ENCODE data around the gene CPSF4L. TPM values are rescaled to one million over a fixed set of nuclear protein-coding genes. Genes with fewer than 3 reads are reported as not detected.

CPSF4L gene
- total and polyA plus RNA-seq, 2 of the 13 experiments (the other 11 are each of a cell fraction or from before 2014, with no cell fraction given) = 0.73 to 1.6 TPM

DNA sequence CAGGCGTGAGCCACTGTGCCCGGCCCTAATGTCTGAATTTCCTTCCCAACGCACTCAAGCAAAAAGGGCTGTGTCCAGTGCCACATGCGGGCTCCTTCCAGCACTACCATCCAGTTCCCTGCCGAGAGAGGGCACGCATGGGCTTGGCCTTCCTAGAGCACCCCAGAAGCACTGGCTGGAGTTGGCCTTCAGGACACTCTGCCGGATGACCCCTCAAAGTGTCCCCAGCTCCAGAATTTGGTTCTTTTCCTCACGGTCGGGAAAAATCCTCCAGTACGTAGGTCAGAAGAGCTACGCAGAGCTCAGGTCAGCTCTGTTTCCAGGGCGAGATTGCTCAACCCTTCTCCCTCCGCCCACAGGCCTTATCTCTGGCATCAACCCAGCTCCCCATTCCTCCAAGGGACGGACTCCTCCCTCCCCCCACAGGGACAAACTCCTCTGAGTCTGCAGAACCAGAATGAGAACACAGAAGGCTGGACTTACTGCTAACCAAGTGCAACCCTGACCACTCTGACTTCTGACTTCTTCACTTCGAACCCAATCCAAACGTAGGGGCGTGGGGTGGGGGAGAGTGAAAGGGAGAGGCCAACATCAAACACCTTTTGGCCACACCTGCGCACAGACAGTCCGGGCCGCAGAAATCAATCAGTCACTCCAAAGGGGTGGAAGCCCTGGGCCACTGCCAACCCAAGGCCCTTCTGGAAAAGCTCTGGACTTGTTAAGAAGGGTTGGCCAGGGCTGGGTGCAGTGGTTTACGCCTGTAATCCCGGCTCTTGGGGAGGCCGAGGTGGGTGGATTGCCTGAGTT, 46.5 kb upstream of the CPSF4L start (continued):
- TF ChIP-seq ZNF407 (CRISPR knock-in tag; IDR thresholded peaks at IDR 0.05; ENCODE audit: not compliant biosample characterization) = no peak
- TF ChIP-seq ZNF17 (CRISPR knock-in tag; IDR thresholded peaks at IDR 0.05) = no peak
- no peak for TF ChIP-seq ZNF567 (CRISPR knock-in tag; IDR thresholded peaks at IDR 0.05; ENCODE audit: borderline replicate concordance)
- TF ChIP-seq FUBP1 (CRISPR knock-in tag; IDR thresholded peaks at IDR 0.05; ENCODE audit: borderline replicate concordance) = no peak
- no peak for TF ChIP-seq ZNF724P (CRISPR knock-in tag; IDR thresholded peaks at IDR 0.05; ENCODE audit: borderline replicate concordance)
- TF ChIP-seq, protein P1, sequence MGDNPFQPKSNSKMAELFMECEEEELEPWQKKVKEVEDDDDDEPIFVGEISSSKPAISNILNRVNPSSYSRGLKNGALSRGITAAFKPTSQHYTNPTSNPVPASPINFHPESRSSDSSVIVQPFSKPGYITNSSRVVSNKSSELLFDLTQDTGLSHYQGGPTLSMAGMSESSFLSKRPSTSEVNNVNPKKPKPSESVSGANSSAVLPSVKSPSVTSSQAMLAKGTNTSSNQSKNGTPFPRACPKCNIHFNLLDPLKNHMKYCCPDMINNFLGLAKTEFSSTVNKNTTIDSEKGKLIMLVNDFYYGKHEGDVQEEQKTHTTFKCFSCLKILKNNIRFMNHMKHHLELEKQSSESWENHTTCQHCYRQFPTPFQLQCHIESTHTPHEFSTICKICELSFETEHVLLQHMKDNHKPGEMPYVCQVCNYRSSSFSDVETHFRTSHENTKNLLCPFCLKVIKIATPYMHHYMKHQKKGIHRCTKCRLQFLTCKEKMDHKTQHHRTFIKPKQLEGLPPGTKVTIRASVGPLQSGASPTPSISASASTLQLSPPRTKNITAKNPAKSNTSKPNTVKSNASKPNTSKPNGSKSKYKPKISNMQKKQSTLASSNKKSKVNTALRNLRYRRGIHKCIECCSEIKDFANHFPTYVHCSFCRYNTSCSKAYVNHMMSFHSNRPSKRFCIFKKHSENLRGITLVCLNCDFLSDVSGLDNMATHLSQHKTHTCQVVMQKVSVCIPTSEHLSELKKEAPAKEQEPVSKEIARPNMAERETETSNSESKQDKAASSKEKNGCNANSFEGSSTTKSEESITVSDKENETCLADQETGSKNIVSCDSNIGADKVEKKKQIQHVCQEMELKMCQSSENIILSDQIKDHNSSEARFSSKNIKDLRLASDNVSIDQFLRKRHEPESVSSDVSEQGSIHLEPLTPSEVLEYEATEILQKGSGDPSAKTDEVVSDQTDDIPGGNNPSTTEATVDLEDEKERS (CRISPR knock-in tag; IDR thresholded peaks at IDR 0.05) = peak; percentile 92
- TF ChIP-seq ONECUT2 (CRISPR knock-in tag; IDR thresholded peaks at IDR 0.05) = peak; percentile 77; the same call in 1 of the 2 replicates
- no peak for TF ChIP-seq HMGA1 (CRISPR knock-in tag; conservative IDR thresholded peaks at IDR 0.05)
- peak; percentile 86; the same call in 1 of the 2 replicates for TF ChIP-seq ZSCAN29 (CRISPR knock-in tag; conservative IDR thresholded peaks at IDR 0.05)

All from HepG2 (cell line).